IPS DF 6.9 (cell line): ENCODE measurements around the gene CCNF.
"Not testable (repeated sequence)": the region's sequence is repeated elsewhere in the genome, so short reads cannot be mapped to it uniquely, and the experiment has no call there.

ENCODE experiments used
- DNase-seq: peaks from one replicate; pipeline ENCODE4 v3.0.0-alpha.2; 2013; ENCODE audit warnings: low read depth, low spot score
- H3K27ac ChIP-seq: one replicate; pipeline ENCODE4 v1.5.1; 2013; ENCODE audit warnings: low read length, control low read depth
- H3K27me3 ChIP-seq: 2 replicates; pipeline ENCODE4 v1.6.1; 2013; ENCODE audit warnings: mild to moderate bottlenecking, low read length; ENCODE audit not compliant: control insufficient read depth, insufficient read depth
- H3K36me3 ChIP-seq: 2 replicates; pipeline ENCODE4 v1.6.1; 2013; ENCODE audit warnings: low read length; ENCODE audit not compliant: control insufficient read depth, insufficient read depth
- H3K4me1 ChIP-seq: 2 replicates; pipeline ENCODE4 v1.6.1; 2013; ENCODE audit warnings: low read length; ENCODE audit not compliant: control insufficient read depth, insufficient read depth
- H3K4me3 ChIP-seq: 2 replicates; pipeline ENCODE4 v1.5.1; 2013; ENCODE audit warnings: mild to moderate bottlenecking, low read length
- H3K9me3 ChIP-seq: 2 replicates; pipeline ENCODE4 v1.6.1; 2013; ENCODE audit warnings: low read length, inconsistent platforms; ENCODE audit not compliant: control insufficient read depth, insufficient read depth
- WGBS: extraction: QIAGEN DNeasy Blood & Tissue Kit; methylation state at CpG from one replicate; pipeline ENCODE4 v1.1.7; 2013; ENCODE audit warnings: mixed read lengths, missing lambda C conversion rate; ENCODE audit not compliant: insufficient read length, insufficient coverage; 5-methylcytosine and 5-hydroxymethylcytosine counted together

The CCNF gene

DNA sequence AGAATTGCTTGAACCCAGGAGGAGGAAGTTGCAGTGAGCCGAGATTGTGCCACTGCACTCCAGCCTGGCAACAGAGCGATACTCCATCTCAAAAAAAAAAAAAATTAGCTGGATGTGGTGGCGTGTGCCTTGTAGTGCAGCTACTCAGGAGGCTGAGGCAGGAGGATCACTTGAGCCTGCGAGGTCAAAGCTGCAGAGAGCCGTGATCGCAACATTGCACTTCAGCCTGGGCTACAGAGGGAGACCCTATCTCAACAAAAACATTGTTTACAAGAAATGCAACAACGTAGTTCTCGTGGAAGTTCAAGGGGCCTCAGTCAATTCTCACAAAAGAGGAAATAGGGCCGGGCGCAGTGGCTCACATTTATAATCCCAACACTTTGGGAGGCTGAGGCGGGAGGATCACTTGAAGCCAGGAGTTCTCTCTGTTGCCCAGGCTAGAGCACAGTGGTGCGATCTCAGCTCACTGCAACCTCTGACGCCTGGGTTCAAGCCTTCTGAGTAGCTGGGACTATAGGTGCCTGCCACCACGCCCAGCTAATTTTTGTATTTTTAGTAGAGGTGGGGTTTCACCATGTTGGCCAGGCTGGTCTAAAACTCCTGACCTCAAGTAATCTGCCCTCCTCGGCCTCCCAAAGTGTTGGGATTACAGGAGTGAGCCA, 12.0 kb downstream of the CCNF start:
- not testable (repeated sequence) for H3K4me1 ChIP-seq, DNase-seq
- no CpG with 5 or more reads among the region's 15 CpGs for WGBS

DNA sequence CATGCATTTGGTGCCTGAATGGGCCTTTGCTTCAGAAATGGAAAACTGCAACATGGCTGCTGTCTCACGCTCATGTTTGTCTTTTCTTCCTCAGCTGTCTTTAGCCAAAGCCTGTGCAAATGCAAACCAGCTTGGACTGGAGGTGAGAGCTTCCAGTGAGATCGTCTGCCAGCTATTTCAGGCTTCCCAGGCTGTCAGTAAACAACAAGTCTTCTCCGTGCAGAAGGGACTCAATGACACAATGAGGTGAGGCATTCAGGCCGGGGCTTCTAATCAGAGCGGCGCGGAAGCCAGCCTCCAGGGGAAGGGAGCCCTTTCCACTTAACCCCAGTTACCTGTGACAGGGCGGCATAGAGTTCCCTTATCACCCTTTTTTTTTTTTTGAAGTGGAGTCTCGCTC, 14.3 kb downstream of the CCNF start:
- H3K27me3 ChIP-seq, result no peaks in the 10 kb centered on the region
- H3K9me3 ChIP-seq, result no peaks in the 10 kb centered on the region
- no peak overlapping the region for H3K27ac ChIP-seq
- DNase-seq, result no peak
- WGBS, result no CpG with 5 or more reads among the region's 9 CpGs
- no peak overlapping the region for H3K4me3 ChIP-seq
- no peaks in the 10 kb centered on the region for H3K4me1 ChIP-seq
- peaks cover 42% of the 10 kb centered on the region for H3K36me3 ChIP-seq

More for the DNA sequence above, 12.0 kb downstream of the CCNF start:
- not testable (repeated sequence) for H3K27me3 ChIP-seq, H3K4me3 ChIP-seq, H3K9me3 ChIP-seq, H3K27ac ChIP-seq
- peaks cover 36% of the 10 kb centered on the region for H3K36me3 ChIP-seq

DNA sequence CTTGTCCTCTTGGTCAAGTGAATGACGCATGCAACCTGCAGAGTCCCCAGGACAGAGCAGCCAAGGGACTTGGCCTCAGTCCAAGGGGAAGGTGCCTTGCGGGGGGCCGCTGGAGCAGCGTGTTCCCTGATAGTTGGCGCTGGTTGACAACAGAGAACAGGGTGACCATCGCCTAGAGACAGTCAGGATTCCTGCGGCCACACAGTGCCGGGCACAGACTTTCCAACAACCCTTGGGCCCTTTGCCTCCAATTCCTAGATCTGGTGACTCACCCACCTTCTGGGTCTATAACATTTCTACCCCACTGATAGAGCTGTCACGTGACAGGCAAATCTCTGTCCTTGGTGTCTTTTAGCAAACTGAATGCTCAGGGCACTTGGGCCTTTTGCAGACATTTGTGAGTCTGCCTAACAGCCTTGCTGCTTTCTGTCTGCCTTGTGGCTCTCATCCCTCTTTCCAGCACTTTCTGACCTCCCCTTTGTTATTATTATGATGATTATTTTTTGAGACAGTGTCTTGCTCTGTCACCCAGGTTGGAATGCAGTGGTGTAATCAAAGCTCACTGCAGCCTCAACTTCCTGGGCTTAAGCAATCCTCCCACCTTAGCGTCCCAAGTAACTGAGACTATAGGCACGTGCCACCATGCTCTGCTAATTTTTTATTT, 18.8 kb downstream of the CCNF start:
- no peaks in the 10 kb centered on the region for H3K9me3 ChIP-seq

DNA sequence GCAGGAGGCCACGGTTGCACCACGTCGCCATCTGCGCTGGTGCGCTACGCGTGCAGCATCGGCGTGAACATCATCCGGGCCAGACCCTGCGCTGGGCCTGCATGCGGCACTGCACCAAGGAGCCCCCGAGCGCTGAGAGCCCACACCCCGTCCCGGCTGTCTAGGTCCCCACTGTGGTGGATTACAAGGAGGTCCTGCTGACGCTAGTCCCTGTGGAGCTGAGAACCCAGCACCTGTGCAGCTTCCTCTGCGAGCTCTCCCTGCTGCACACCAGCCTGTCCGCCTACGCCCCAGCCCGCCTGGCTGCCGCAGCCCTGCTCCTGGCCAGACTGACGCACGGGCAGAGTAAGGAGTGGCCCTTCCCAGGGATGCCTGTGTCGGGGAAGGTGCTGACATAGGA, 19.9 kb downstream of the CCNF start:
- Histone ChIP-seq H3K9me3 (no peaks in the 10 kb centered on the region), H3K27ac (no peak overlapping the region), H3K4me1 (no peaks in the 10 kb centered on the region), H3K36me3 (peaks cover 61% of the 10 kb centered on the region), H3K4me3 (no peak overlapping the region), H3K27me3 (no peaks in the 10 kb centered on the region)
- no peak for DNase-seq
- no CpG with 5 or more reads among the region's 25 CpGs for WGBS

More for the DNA sequence above, 18.8 kb downstream of the CCNF start:
- Histone ChIP-seq H3K27ac (no peak overlapping the region), H3K4me3 (no peak overlapping the region), H3K27me3 (no peaks in the 10 kb centered on the region), H3K36me3 (peaks cover 52% of the 10 kb centered on the region), H3K4me1 (no peaks in the 10 kb centered on the region)
- DNase-seq, result no peak
- no CpG with 5 or more reads among the region's 11 CpGs for WGBS

DNA sequence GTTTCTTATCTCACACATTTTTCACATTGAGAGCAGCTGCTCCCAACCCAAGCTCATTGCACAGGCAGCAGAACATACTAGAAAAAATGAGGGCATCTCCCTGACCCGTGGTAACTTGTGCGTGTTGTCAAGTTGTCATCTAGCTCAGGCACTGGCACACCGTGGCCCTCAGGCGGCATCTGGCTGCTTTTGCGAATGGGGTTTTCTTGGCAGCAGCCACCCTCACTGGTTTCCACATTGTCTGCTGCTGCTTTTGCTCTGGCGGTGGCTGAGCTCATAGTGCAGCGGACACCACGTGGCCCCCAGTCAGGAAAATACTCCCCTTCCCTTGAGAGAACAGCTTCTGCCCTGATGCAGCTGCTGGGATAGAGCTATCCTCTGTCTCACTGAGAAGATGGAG, 21.3 kb downstream of the CCNF start:
- H3K27me3 ChIP-seq, result no peaks in the 10 kb centered on the region
- H3K4me1 ChIP-seq, result no peaks in the 10 kb centered on the region
- H3K9me3 ChIP-seq, result no peaks in the 10 kb centered on the region
- H3K27ac ChIP-seq, result no peak overlapping the region
- no CpG with 5 or more reads among the region's 8 CpGs for WGBS
- H3K4me3 ChIP-seq, result no peak overlapping the region
- DNase-seq, result no peak
- H3K36me3 ChIP-seq, result peaks cover 60% of the 10 kb centered on the region

DNA sequence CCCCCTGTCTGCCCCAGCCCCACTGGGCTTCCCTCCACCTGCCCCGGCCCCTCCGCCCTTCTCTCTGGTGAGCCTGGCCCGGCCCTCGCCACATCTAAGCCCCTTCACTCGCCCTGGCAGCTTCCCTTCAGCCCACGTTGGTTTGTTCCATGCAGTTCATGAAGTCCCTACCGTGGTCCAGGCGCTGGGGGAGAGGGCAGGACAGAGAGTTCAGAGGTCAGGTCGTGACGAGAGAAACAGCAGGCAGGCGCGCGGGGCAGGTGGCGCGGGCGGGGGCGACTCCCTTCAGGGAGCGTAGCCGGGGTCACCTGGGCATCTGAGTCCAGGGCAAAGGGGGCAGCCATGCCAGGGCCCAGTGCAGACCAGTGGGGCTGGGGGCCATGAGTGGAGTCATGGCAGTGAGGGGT, 21.7 kb downstream of the CCNF start:
- Histone ChIP-seq H3K36me3 (peaks cover 63% of the 10 kb centered on the region), H3K9me3 (no peaks in the 10 kb centered on the region), H3K4me3 (no peak overlapping the region), H3K27me3 (no peaks in the 10 kb centered on the region), H3K4me1 (no peaks in the 10 kb centered on the region), H3K27ac (no peak overlapping the region)
- no peak for DNase-seq
- WGBS, result no CpG with 5 or more reads among the region's 19 CpGs

DNA sequence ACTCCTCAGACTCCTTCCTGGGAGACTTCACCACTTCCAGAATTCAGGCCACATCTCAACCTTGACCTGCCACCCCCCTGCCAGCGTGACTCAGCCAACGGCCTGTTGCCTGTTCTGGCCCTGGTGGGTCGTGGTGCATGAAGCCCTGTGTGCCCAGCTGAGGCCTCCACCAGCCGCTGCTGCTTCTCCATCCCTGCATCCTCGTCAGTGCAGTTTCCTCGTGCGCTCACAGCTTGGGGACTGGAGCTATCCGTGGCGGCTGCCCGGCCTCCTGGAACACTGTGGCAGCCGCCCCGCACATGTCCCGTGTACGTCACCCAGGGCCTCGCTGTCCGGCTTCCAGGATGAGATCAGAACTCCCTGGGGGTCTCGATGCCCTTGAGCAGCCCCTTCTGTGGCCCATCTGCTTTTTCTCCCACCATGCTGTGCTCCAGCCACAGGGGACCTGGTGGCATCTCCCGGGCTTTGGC, 22.6 kb downstream of the CCNF start:
- Histone ChIP-seq H3K4me1 (no peaks in the 10 kb centered on the region), H3K27me3 (no peaks in the 10 kb centered on the region), H3K9me3 (no peaks in the 10 kb centered on the region), H3K36me3 (peaks cover 63% of the 10 kb centered on the region), H3K4me3 (no peak overlapping the region), H3K27ac (no peak overlapping the region)
- no peak for DNase-seq
- WGBS, result no CpG with 5 or more reads among the region's 18 CpGs

DNA sequence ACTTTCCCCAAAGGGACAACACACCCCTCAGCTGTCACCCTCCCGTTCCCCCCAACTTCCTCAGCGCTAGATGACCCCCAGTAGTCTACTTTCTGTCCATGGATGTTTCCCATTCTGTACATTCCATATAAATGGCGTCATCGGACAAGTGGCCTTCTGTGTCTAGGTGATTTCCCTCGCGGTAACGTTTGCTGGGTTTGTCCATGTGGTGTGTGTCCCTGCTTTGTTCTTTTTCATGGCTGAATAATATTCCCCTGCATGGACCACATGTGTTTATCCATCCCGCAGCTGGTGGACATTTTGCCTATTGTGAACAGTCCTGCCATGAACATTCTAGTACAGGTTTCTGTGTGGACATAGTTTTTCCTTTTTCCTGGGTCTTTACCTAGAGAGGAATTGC, 23.4 kb downstream of the CCNF start:
- no CpG with 5 or more reads among the region's 8 CpGs for WGBS
- Histone ChIP-seq H3K4me1 (no peaks in the 10 kb centered on the region; the same call in 1 of the 2 replicates), H3K27ac (no peak overlapping the region), H3K27me3 (no peaks in the 10 kb centered on the region), H3K9me3 (no peaks in the 10 kb centered on the region), H3K36me3 (peaks cover 64% of the 10 kb centered on the region), H3K4me3 (no peak overlapping the region)
- DNase-seq, result no peak

DNA sequence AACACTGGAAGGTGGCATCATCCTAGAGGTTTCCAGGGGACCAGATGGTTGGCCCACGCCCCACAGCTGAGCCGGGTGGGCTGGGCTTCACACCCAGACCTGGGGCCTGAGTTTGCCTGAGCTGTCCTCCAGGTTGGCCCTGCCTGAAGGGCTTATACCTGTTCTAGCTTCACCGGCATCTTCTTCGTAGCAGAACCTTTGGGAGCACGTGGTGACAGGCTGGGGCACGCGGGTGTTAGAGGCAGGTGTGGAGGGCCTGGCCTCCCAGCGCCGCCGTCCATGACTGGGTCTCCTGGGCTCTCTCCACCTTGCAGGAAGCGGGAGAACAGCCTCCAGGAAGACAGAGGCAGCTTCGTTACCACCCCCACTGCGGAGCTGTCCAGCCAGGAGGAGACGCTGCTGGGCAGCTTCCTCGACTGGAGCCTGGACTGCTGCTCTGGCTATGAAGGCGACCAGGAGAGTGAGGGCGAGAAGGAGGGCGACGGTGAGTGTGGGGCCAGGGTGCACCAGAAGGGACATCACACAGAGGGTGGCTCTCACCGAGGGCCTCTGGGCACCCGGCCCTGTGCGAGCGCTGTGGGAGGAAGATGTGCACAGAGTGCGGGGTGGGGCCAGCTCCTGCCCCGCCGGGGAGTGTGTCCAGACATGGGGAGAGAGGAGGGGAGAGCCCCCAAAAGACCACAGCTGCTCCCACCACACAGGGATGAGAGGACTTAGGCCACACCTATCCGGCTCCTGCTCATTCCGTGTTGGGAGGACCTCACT, 26.0 kb downstream of the CCNF start:
- Histone ChIP-seq H3K27me3 (no peaks in the 10 kb centered on the region), H3K9me3 (no peaks in the 10 kb centered on the region), H3K4me1 (peaks cover 5% of the 10 kb centered on the region; the same call in 1 of the 2 replicates), H3K4me3 (no peak overlapping the region), H3K36me3 (peaks cover 49% of the 10 kb centered on the region), H3K27ac (no peak overlapping the region)
- no peak for DNase-seq
- WGBS, result no CpG with 5 or more reads among the region's 28 CpGs

DNA sequence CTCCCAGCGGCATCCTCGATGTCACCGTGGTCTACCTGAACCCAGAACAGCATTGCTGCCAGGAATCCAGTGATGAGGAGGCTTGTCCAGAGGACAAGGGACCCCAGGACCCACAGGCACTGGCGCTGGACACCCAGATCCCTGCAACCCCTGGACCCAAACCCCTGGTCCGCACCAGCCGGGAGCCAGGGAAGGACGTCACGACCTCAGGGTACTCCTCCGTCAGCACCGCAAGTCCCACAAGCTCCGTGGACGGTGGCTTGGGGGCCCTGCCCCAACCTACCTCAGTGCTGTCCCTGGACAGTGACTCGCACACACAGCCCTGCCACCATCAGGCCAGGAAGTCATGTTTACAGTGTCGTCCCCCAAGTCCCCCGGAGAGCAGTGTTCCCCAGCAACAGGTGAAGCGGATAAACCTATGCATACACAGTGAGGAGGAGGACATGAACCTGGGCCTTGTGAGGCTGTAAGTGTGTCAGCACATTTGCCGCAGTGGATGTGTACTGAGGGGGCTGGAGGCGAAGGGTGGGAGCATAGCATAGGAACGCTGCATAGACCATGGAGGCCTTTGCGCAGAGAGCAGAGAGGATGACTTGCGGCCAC, 27.4 kb downstream of the CCNF start:
- H3K27ac ChIP-seq, result no peak overlapping the region
- H3K4me3 ChIP-seq, result no peak overlapping the region
- WGBS, result no CpG with 5 or more reads among the region's 21 CpGs
- no peaks in the 10 kb centered on the region for H3K9me3 ChIP-seq
- H3K27me3 ChIP-seq, result no peaks in the 10 kb centered on the region
- DNase-seq, result no peak
- peaks cover 9% of the 10 kb centered on the region; the same call in 1 of the 2 replicates for H3K4me1 ChIP-seq
- H3K36me3 ChIP-seq, result peaks cover 44% of the 10 kb centered on the region
